HG03045 (cell line): ENCODE results near the gene MID2.
"Not testable (repeated sequence)": the region's sequence is repeated elsewhere in the genome, so short reads cannot be mapped to it uniquely, and the experiment has no call there.

ENCODE experiments used
- ATAC-seq: cut with Tn5 transposase; IDR thresholded peaks from one replicate; pipeline ENCODE4 v1.9.1; 2021; ENCODE audit warnings: mild to moderate bottlenecking, moderate library complexity; ENCODE audit not compliant: unreplicated experiment

The MID2 gene

GRCh38 chrX:107935664-107936433 lies 110.2 kb downstream of the MID2 start:
- ATAC-seq, result no peak

GRCh38 chrX:107936434-107936730 lies 110.7 kb downstream of the MID2 start:
- ATAC-seq, result no peak

- ATAC-seq, result no peak
Measured at GRCh38 chrX:107940095-107940494, 114.4 kb downstream of the MID2 start.

- not testable (repeated sequence) for ATAC-seq
Measured at GRCh38 chrX:107955337-107955736, 129.7 kb downstream of the MID2 start.

- no peak for ATAC-seq
Measured at GRCh38 chrX:107968623-107969022, 143.0 kb downstream of the MID2 start.

- no peak for ATAC-seq
Measured at GRCh38 chrX:107970073-107970472, 144.4 kb downstream of the MID2 start.

- no peak for ATAC-seq
Measured at GRCh38 chrX:107971636-107972035, 146.0 kb downstream of the MID2 start.
